ENCODE measurements around the gene AGBL1. TPM values are rescaled to one million over a fixed set of nuclear protein-coding genes. Genes with fewer than 3 reads are reported as not detected.

AGBL1 gene
- total and polyA plus RNA-seq, 4 donors = not detected

DNA sequence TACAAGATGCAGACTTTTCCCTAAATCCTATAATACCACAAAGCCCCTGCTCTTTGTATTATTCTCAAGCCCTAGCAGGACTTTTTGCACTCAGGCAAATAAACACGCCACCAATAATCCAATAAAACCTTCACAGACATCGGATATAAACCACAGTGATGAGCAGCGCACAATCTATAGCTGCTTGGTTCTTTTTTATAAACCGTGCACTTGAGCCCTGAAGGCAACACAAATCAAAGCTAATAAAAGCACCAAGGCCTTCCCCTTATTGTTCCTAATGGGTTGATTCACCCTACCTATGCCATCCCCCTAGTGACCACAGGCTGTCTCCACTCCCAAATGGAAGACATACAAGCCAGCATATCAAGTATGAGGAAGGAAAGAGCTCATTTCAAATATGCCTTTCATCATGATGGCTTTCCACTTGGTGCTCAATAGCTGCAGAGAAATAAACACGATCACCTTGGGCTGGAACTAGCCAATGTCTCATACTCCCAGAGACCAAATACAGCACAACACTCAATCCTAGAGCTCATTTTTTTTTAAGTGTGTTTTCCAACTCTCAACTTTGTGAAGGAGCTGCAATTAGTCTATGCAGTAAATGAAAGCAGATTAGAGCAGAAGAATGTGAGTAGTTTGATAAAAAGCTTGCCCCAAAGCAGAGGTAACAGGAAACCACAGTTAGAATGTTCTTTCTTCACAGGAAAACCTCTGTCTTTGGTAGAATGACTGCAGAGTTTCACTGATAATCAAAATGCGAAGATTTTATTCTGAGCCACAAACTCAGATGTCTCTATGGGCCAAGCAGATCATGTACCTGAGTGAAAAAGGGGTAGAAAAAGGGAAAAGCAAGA is 573.9 kb downstream of the AGBL1 start:
- TF ChIP-seq JUND (IDR thresholded peaks at IDR 0.05) = no peak
- no peak for TF ChIP-seq HNF4G (IDR thresholded peaks at IDR 0.05)
- no peak for TF ChIP-seq RXRA (IDR thresholded peaks at IDR 0.05)
- TF ChIP-seq YY1 (IDR thresholded peaks at IDR 0.05) = no peak
- no peak for TF ChIP-seq ATF3 (IDR thresholded peaks at IDR 0.05)
- no peak for TF ChIP-seq FOXA2 (IDR thresholded peaks at IDR 0.05)
- TF ChIP-seq TAF1 (conservative IDR thresholded peaks at IDR 0.05) = no peak
- no peak for TF ChIP-seq NR2F2 (IDR thresholded peaks at IDR 0.05)
- TF ChIP-seq ZBTB33 (IDR thresholded peaks at IDR 0.05) = no peak
- TF ChIP-seq RAD21 (IDR thresholded peaks at IDR 0.05) = no peak
- TF ChIP-seq FOXA1 (IDR thresholded peaks at IDR 0.05) = no peak
- TF ChIP-seq, protein P1, sequence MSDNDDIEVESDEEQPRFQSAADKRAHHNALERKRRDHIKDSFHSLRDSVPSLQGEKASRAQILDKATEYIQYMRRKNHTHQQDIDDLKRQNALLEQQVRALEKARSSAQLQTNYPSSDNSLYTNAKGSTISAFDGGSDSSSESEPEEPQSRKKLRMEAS (IDR thresholded peaks at IDR 0.05) = no peak
- TF ChIP-seq, protein P2, sequence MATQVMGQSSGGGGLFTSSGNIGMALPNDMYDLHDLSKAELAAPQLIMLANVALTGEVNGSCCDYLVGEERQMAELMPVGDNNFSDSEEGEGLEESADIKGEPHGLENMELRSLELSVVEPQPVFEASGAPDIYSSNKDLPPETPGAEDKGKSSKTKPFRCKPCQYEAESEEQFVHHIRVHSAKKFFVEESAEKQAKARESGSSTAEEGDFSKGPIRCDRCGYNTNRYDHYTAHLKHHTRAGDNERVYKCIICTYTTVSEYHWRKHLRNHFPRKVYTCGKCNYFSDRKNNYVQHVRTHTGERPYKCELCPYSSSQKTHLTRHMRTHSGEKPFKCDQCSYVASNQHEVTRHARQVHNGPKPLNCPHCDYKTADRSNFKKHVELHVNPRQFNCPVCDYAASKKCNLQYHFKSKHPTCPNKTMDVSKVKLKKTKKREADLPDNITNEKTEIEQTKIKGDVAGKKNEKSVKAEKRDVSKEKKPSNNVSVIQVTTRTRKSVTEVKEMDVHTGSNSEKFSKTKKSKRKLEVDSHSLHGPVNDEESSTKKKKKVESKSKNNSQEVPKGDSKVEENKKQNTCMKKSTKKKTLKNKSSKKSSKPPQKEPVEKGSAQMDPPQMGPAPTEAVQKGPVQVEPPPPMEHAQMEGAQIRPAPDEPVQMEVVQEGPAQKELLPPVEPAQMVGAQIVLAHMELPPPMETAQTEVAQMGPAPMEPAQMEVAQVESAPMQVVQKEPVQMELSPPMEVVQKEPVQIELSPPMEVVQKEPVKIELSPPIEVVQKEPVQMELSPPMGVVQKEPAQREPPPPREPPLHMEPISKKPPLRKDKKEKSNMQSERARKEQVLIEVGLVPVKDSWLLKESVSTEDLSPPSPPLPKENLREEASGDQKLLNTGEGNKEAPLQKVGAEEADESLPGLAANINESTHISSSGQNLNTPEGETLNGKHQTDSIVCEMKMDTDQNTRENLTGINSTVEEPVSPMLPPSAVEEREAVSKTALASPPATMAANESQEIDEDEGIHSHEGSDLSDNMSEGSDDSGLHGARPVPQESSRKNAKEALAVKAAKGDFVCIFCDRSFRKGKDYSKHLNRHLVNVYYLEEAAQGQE (IDR thresholded peaks at IDR 0.05) = no peak
- no peak for TF ChIP-seq SP1 (IDR thresholded peaks at IDR 0.05)
- no peak for TF ChIP-seq HNF4A (conservative IDR thresholded peaks at IDR 0.05)
- TF ChIP-seq, protein P3, sequence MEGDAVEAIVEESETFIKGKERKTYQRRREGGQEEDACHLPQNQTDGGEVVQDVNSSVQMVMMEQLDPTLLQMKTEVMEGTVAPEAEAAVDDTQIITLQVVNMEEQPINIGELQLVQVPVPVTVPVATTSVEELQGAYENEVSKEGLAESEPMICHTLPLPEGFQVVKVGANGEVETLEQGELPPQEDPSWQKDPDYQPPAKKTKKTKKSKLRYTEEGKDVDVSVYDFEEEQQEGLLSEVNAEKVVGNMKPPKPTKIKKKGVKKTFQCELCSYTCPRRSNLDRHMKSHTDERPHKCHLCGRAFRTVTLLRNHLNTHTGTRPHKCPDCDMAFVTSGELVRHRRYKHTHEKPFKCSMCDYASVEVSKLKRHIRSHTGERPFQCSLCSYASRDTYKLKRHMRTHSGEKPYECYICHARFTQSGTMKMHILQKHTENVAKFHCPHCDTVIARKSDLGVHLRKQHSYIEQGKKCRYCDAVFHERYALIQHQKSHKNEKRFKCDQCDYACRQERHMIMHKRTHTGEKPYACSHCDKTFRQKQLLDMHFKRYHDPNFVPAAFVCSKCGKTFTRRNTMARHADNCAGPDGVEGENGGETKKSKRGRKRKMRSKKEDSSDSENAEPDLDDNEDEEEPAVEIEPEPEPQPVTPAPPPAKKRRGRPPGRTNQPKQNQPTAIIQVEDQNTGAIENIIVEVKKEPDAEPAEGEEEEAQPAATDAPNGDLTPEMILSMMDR (IDR thresholded peaks at IDR 0.05; ENCODE audit: low read depth, low read length, missing input control) = no peak
- no peak for TF ChIP-seq GABPA (IDR thresholded peaks at IDR 0.05 in 1 of 2, conservative IDR thresholded peaks at IDR 0.05 in 1 of 2)
- no peak for TF ChIP-seq EGR1 (IDR thresholded peaks at IDR 0.05; ENCODE audit: low read depth in 2 of 2)
- WGBS = 76% methylated on average over 6 of the region's 6 CpGs
- Histone ChIP-seq H3K4me1 (ENCODE audit: control insufficient read depth in 4 of 4, insufficient read depth in 4 of 4, low read length in 3 of 4) (no peaks in the 10 kb centered on the region), H3K9me3 (ENCODE audit: control insufficient read depth in 4 of 4, low read length in 3 of 4) (no peaks in the 10 kb centered on the region), H3K4me3 (ENCODE audit: low read depth in 1 of 3, low read length in 3 of 3) (no peak overlapping the region), H3K27me3 (ENCODE audit: control insufficient read depth in 4 of 4, insufficient read depth in 4 of 4, low read length in 3 of 4) (peaks cover 0 to 3% (median 0%) of the 10 kb centered on the region in 4 donors), H3K9ac (ENCODE audit: low read depth in 1 of 2, low read length in 2 of 2) (no peak overlapping the region), H3K36me3 (ENCODE audit: control insufficient read depth in 4 of 4, insufficient read depth in 3 of 4, low read depth in 1 of 4, low read length in 3 of 4) (no peaks in the 10 kb centered on the region), H3K27ac (ENCODE audit: low read depth in 1 of 2, low read length in 2 of 2) (no peak overlapping the region)
- DNase-seq (ENCODE audit: low spot score) = no peak
